ENCODE data around the gene HSCB. TPM values are rescaled to one million over a fixed set of nuclear protein-coding genes. Genes with fewer than 3 reads are reported as not detected.

HSCB gene
- total RNA-seq, 6 donors from 2014 or later: 9.7 to 29.3 (median 12.3) TPM

GRCh38 chr22:28768701-28769393 is 27.0 kb downstream of the HSCB start:
- no peaks in the 10 kb centered on the region for H3K27me3 ChIP-seq
- no peak for ATAC-seq (ENCODE audit: low FRiP score in 2 of 2)
- 86 to 90% methylated on average over 6 of the region's 6 CpGs for WGBS, 2 donors
- TF ChIP-seq CTCF (IDR thresholded peaks at IDR 0.05) (no peak), POLR2AphosphoS5 (IDR thresholded peaks at IDR 0.05) (no peak), EP300 (IDR thresholded peaks at IDR 0.05) (no peak), POLR2A (IDR thresholded peaks at IDR 0.05) (no peak)
- no peak for DNase-seq
- H3K4me1 ChIP-seq: peaks cover under 1 to 8% (median 3%) of the 10 kb centered on the region in 4 donors
- H3K27ac ChIP-seq: no peak overlapping the region
- H3K4me3 ChIP-seq: no peak overlapping the region
- no peaks in the 10 kb centered on the region for H3K9me3 ChIP-seq
- H3K36me3 ChIP-seq: no peaks in the 10 kb centered on the region

GRCh38 chr22:28769394-28770085 is 27.7 kb downstream of the HSCB start:
- ATAC-seq (ENCODE audit: low FRiP score in 2 of 2) (no peak), DNase-seq (no peak)
- Histone ChIP-seq H3K4me3 (no peak overlapping the region), H3K9me3 (no peaks in the 10 kb centered on the region), H3K27ac (no peak overlapping the region), H3K36me3 (peaks cover 0 to 2% (median 0%) of the 10 kb centered on the region in 4 donors), H3K4me1 (peaks cover 8 to 15% (median 10%) of the 10 kb centered on the region in 4 donors), H3K27me3 (no peaks in the 10 kb centered on the region)
- WGBS, 2 donors: 87 to 91% methylated on average over 14 of the region's 14 CpGs
- TF ChIP-seq EP300 (IDR thresholded peaks at IDR 0.05): no peak
- TF ChIP-seq POLR2A (IDR thresholded peaks at IDR 0.05): no peak
- TF ChIP-seq CTCF (IDR thresholded peaks at IDR 0.05): no peak
- no peak for TF ChIP-seq POLR2AphosphoS5 (IDR thresholded peaks at IDR 0.05)

GRCh38 chr22:28771195-28771791 is 29.5 kb downstream of the HSCB start:
- ATAC-seq (ENCODE audit: low FRiP score in 2 of 2) (no peak), DNase-seq (no peak)
- H3K4me3 ChIP-seq: no peak overlapping the region

More at GRCh38 chr22:28771195-28771791, 29.5 kb downstream of the HSCB start:
- Histone ChIP-seq H3K27me3 (no peaks in the 10 kb centered on the region), H3K36me3 (peaks cover 0 to 17% (median 2%) of the 10 kb centered on the region in 4 donors), H3K27ac (no peak overlapping the region), H3K4me1 (peaks cover 18 to 31% (median 25%) of the 10 kb centered on the region in 4 donors), H3K9me3 (no peaks in the 10 kb centered on the region)
- TF ChIP-seq POLR2A (IDR thresholded peaks at IDR 0.05) (no peak), POLR2AphosphoS5 (IDR thresholded peaks at IDR 0.05) (no peak), CTCF (IDR thresholded peaks at IDR 0.05) (no peak), EP300 (IDR thresholded peaks at IDR 0.05) (no peak)
- WGBS, 2 donors: 73 to 80% methylated on average over 5 of the region's 5 CpGs
